ENCODE results near the gene PDE1C.

Gene PDE1C

DNA sequence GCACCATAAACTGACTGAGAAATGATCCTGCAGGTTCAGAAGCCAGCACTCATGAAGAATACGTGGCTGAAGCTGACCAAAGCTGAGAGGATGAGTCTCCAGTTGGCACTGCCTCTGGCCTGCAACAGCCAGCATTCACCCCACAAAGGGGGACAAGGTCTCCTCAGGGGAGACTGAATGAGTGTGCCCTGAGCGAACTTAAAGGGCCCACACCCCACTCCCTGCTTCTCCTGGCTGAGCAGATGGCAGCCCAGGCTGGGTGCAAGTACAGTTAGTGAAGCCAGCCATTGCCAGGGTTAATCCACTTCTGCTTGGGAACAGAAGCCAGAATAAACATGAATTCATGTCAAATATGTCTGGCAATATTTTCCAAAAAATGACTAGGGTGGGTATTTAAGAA is 285.1 kb downstream of the PDE1C start:
- DNase-seq (ENCODE audit: low read depth) = no peak
- H3K4me3 ChIP-seq (ENCODE audit: control insufficient read depth, low read depth, low read length) = no peak overlapping the region
- TF ChIP-seq, protein P1, sequence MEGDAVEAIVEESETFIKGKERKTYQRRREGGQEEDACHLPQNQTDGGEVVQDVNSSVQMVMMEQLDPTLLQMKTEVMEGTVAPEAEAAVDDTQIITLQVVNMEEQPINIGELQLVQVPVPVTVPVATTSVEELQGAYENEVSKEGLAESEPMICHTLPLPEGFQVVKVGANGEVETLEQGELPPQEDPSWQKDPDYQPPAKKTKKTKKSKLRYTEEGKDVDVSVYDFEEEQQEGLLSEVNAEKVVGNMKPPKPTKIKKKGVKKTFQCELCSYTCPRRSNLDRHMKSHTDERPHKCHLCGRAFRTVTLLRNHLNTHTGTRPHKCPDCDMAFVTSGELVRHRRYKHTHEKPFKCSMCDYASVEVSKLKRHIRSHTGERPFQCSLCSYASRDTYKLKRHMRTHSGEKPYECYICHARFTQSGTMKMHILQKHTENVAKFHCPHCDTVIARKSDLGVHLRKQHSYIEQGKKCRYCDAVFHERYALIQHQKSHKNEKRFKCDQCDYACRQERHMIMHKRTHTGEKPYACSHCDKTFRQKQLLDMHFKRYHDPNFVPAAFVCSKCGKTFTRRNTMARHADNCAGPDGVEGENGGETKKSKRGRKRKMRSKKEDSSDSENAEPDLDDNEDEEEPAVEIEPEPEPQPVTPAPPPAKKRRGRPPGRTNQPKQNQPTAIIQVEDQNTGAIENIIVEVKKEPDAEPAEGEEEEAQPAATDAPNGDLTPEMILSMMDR (conservative IDR thresholded peaks at IDR 0.05; ENCODE audit: control insufficient read depth, insufficient read depth, low read depth, low read length) = no peak

DNA sequence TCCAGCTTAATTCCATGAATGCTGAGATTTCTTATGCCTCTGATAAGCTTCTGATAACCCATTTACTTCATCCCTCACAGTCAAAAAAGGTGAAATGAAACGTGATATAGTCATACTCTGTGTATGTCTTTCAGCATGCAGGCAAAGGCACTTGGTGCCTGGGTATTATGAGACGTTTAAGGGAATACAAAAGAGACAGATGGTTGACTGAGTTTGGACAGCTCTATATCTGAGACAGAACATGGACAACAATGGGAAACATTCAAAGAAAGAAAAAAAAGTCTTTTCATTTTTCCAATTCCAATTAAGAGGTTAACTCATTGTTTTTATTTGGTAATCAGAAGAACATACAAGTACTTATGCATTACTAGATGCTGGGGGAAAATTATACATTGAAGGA is 287.0 kb downstream of the PDE1C start:
- TF ChIP-seq, protein P1 (conservative IDR thresholded peaks at IDR 0.05; ENCODE audit: control insufficient read depth, insufficient read depth, low read depth, low read length) = no peak
- no peak for DNase-seq (ENCODE audit: low read depth)
- no peak overlapping the region for H3K4me3 ChIP-seq (ENCODE audit: control insufficient read depth, low read depth, low read length)

DNA sequence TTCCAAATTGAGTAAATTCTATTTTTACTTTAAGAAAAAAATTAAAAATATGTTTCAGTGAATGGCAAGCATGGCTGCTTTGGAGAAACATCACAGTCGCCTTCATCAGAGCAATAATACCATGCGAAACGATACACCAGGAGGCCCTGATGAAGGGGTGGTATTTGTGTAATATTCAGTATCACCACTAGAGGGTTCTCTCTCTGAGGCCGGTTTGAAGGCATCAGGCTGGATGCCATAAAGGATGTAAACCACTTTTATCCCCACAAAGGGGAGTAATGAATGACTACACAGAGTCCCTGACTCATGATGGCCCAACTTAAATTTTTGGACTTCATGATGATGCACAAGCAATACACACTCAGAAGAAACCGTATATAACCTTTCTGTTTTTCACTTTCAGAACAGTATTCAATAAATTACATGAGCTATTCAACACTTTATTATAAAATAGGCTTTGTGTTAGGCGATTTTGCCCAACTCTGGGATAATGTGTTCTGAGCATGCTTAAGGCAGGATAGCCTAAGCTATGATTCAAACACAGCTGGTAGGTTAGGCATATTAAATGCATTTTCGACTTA is 287.7 kb downstream of the PDE1C start:
- DNase-seq (ENCODE audit: low read depth) = peak; percentile 82

DNA sequence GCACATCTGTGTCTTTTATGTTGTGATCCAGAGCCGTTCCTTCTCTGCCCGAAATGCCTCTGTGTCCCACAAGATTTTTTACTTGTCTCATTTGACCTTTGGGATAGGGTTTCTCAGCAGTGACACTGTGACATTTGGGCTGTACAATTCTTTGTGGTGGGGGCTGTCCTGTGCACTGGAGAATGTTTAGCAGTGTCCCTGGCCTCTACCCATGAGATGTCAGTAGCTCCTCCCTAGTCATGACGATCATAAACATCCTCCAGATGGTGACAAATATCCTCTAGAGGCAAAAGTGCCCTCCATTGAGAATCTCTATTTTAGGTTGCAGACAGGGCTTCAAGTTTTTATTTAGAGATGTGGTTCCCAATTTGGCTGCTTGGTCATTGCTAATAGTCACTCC is 291.9 kb downstream of the PDE1C start:
- TF ChIP-seq, protein P1 (conservative IDR thresholded peaks at IDR 0.05; ENCODE audit: control insufficient read depth, insufficient read depth, low read depth, low read length) = no peak
- no peak overlapping the region for H3K4me3 ChIP-seq (ENCODE audit: control insufficient read depth, low read depth, low read length)
- DNase-seq (ENCODE audit: low read depth) = no peak

More for the DNA sequence above, 287.7 kb downstream of the PDE1C start:
- H3K4me3 ChIP-seq (ENCODE audit: control insufficient read depth, low read depth, low read length) = no peak overlapping the region
- TF ChIP-seq, protein P1 (conservative IDR thresholded peaks at IDR 0.05; ENCODE audit: control insufficient read depth, insufficient read depth, low read depth, low read length) = peak; percentile 74

DNA sequence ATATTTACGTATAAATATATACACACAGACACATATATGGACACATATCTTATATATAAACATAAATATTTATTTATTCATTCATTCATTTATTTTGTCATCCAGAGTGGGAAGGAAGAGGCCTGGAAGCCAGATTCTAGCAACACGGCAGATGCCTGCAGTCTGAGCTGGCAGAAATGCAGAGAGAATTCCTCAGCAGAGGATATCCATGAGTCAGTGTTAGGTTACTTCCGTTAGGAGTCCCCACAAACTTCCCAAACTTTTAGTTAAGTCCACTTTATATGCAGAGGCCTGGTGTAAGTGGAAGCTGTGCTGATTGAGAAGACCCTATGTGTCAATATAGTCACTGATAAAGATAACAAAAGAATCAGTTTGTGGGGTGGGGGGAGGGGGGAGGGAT is 293.6 kb downstream of the PDE1C start:
- TF ChIP-seq, protein P1 (conservative IDR thresholded peaks at IDR 0.05; ENCODE audit: control insufficient read depth, insufficient read depth, low read depth, low read length) = no peak
- no peak overlapping the region for H3K4me3 ChIP-seq (ENCODE audit: control insufficient read depth, low read depth, low read length)
- peak; percentile 60 for DNase-seq (ENCODE audit: low read depth)

DNA sequence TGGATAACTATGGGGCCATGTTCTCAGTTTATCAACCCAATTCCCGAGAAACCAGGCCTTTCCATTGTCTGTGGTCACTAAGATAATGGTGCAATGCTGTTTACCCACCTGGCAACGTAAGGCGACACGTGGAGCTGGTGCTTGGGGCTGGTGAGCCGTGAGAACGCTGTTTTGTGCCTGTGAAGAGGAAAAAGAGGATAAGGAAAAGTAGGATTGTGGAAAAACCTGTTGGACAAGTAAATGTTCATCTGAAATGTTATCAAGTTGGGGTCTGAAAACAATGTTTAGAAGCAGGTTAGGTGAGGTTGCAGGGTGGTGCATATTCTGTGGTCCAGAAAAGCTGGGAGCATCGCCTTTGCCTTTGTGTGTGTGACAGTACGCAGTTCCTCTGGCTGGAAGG is 294.7 kb downstream of the PDE1C start:
- TF ChIP-seq, protein P1 (conservative IDR thresholded peaks at IDR 0.05; ENCODE audit: control insufficient read depth, insufficient read depth, low read depth, low read length) = no peak
- no peak for DNase-seq (ENCODE audit: low read depth)
- H3K4me3 ChIP-seq (ENCODE audit: control insufficient read depth, low read depth, low read length) = no peak overlapping the region

DNA sequence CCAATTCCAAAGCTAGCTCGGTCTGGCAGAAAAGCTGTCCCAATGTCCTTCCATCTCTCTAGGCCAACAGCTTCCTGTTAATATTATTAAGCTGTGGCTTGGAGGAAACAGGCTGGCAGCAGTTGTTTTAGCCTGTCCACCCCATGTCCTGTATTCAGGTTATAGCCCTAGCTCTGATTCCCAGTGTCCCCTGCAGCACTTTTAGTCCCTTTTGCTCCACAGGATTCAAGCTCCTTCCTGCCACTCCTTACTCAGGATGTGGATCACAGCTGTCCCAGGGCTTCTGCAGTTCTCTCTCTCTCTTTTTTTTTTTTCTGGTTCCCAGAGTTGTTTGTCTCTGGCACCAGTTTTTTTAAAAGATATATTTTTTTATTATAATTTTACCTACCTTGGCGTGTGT is 298.0 kb downstream of the PDE1C start:
- TF ChIP-seq, protein P1 (conservative IDR thresholded peaks at IDR 0.05; ENCODE audit: control insufficient read depth, insufficient read depth, low read depth, low read length) = no peak
- DNase-seq (ENCODE audit: low read depth) = no peak
- H3K4me3 ChIP-seq (ENCODE audit: control insufficient read depth, low read depth, low read length) = no peak overlapping the region
